H1 (cell line): ENCODE results near the gene PTPRG. TPM values are rescaled to one million over a fixed set of nuclear protein-coding genes. Genes with fewer than 3 reads are reported as not detected.

Experiments
- CTCF ChIA-PET: fragments of 300-600 bp; sonication (Branson Sonifier 250); formaldehyde crosslinking; loops from one replicate; lab custom pipeline; 2021; ENCODE audit not compliant: partially characterized antibody; lab: Charles Lee
- POLR2A ChIA-PET: fragments of 300-600 bp; sonication (Branson Sonifier 250); formaldehyde crosslinking; loops from one replicate; lab custom pipeline; 2021; ENCODE audit warnings: inconsistent platforms; ENCODE audit not compliant: partially characterized antibody; lab: Charles Lee
- DNase-seq, 2 experiments: peaks; one replicate each; pipeline versions ENCODE4 v3.0.0 to v3.0.0-alpha.2; 2010 to 2022; ENCODE audit warnings: low spot score in 2 of 2, low read depth in 1 of 2, mixed read lengths in 1 of 2
- FAIRE-seq: peaks from 2 replicates; lab custom pipeline; 2011; peaks lifted over from hg19 to GRCh38; lab: Jason Lieb, UNC
- H2AFZ ChIP-seq: 2 replicates; pipeline ENCODE4 v1.8.1; 2012; ENCODE audit warnings: low read length, inconsistent platforms
- H2AK5ac ChIP-seq: 2 replicates; pipeline ENCODE4 v1.6.1; 2013; ENCODE audit warnings: low read depth, low read length
- H2BK120ac ChIP-seq: replicated peaks from 2 replicates; pipeline ENCODE3; 2013; ENCODE audit warnings: low read depth, low read length, inconsistent platforms
- H2BK12ac ChIP-seq: 2 replicates; pipeline ENCODE4 v1.6.1; 2013; ENCODE audit warnings: low read depth, low read length
- H2BK15ac ChIP-seq: 2 replicates; pipeline ENCODE4 v1.6.1; 2013; ENCODE audit warnings: low read length
- H2BK20ac ChIP-seq: 2 replicates; pipeline ENCODE4 v1.6.1; 2013; ENCODE audit warnings: low read length
- H2BK5ac ChIP-seq: 2 replicates; pipeline ENCODE4 v1.6.1; 2013; ENCODE audit warnings: low read depth, low read length
- H3K14ac ChIP-seq: 2 replicates; pipeline ENCODE4 v1.6.1; 2013; ENCODE audit warnings: inconsistent platforms; ENCODE audit not compliant: insufficient read length
- H3K18ac ChIP-seq: 2 replicates; pipeline ENCODE4 v1.6.1; 2013; ENCODE audit warnings: low read length; ENCODE audit errors: extremely low read depth
- H3K23ac ChIP-seq: 2 replicates; pipeline ENCODE4 v1.6.1; 2013; ENCODE audit warnings: inconsistent platforms; ENCODE audit not compliant: insufficient read length
- H3K23me2 ChIP-seq: 2 replicates; pipeline ENCODE4 v1.6.1; 2013; ENCODE audit warnings: low read depth, low read length
- H3K27ac ChIP-seq: 2 replicates; pipeline ENCODE4 v1.6.1; 2011; ENCODE audit warnings: low read depth, low read length, inconsistent platforms
- H3K27me3 ChIP-seq, 4 experiments: replicated peaks in 1 of 4; 1 replicate in 1 of 4; 2 replicates in 3 of 4; pipeline versions ENCODE4 v1.6.1 to v1.8.1; 2011 to 2013; ENCODE audit warnings: low read length in 3 of 4, mild to moderate bottlenecking in 3 of 4, inconsistent platforms in 2 of 4, mixed read lengths in 2 of 4, moderate library complexity in 1 of 4; ENCODE audit not compliant: control insufficient read depth in 3 of 4, insufficient read depth in 3 of 4; ENCODE audit errors: extremely low read depth in 1 of 4
- H3K36me3 ChIP-seq, 4 experiments: 2 replicates each; pipeline versions ENCODE4 v1.6.1 to v1.8.1; 2011 to 2013; ENCODE audit warnings: mild to moderate bottlenecking in 4 of 4, low read length in 3 of 4, moderate library complexity in 2 of 4, control low read depth in 1 of 4, inconsistent platforms in 1 of 4; ENCODE audit not compliant: insufficient read depth in 4 of 4, control insufficient read depth in 2 of 4
- H3K4ac ChIP-seq: replicated peaks from 2 replicates; pipeline ENCODE3; 2013; ENCODE audit warnings: low read length, low read depth, mixed read lengths, inconsistent platforms; ENCODE audit not compliant: insufficient read length
- H3K4me1 ChIP-seq, 4 experiments: replicated peaks in 1 of 4; 1 replicate in 1 of 4; 2 replicates in 3 of 4; pipeline versions ENCODE4 v1.6.1 to v1.8.1; 2011 to 2013; ENCODE audit warnings: low read length in 3 of 4, inconsistent platforms in 2 of 4, mixed read lengths in 1 of 4; ENCODE audit not compliant: insufficient read depth in 4 of 4, control insufficient read depth in 3 of 4
- H3K4me2 ChIP-seq, 2 experiments: 2 replicates each; pipeline versions ENCODE4 v1.6.1 to v1.8.1; 2011 to 2013; ENCODE audit warnings: low read depth in 2 of 2, low read length in 2 of 2, control low read depth in 1 of 2, inconsistent platforms in 1 of 2, mild to moderate bottlenecking in 1 of 2; ENCODE audit not compliant: insufficient read depth in 1 of 2
- H3K4me3 ChIP-seq, 4 experiments: fragments of 200-600, 300-600 bp in 1 of 4; sonication (generic), shearing (Covaris generic), sonication (Bioruptor Twin) in 1 of 4; 2 replicates each; pipeline versions ENCODE4 v1.5.1 to v1.8.1; 2011 to 2016; ENCODE audit warnings: low read length in 4 of 4, low read depth in 3 of 4, control low read depth in 2 of 4, inconsistent platforms in 2 of 4, mild to moderate bottlenecking in 2 of 4, mixed read lengths in 1 of 4, moderate library complexity in 1 of 4; ENCODE audit not compliant: insufficient read depth in 2 of 4; ENCODE audit errors: extremely low read depth in 1 of 4
- H3K56ac ChIP-seq: replicated peaks from 2 replicates; pipeline ENCODE3; 2013; ENCODE audit warnings: low read depth, mild to moderate bottlenecking, mixed read lengths, low read length, inconsistent platforms; ENCODE audit not compliant: insufficient read length
- H3K79me1 ChIP-seq: 2 replicates; pipeline ENCODE4 v1.6.1; 2013; ENCODE audit warnings: low read depth, low read length, control low read depth
- H3K79me2 ChIP-seq, 2 experiments: 2 replicates each; pipeline versions ENCODE4 v1.6.1 to v1.8.1; 2012 to 2013; ENCODE audit warnings: low read length in 2 of 2, mild to moderate bottlenecking in 2 of 2, inconsistent platforms in 1 of 2; ENCODE audit not compliant: insufficient read depth in 2 of 2, control insufficient read depth in 1 of 2
- H3K9ac ChIP-seq, 4 experiments: replicated peaks in 1 of 4; 1 replicate in 1 of 4; 2 replicates in 3 of 4; pipeline versions ENCODE4 v1.6.1 to v1.8.1; 2011 to 2013; ENCODE audit warnings: low read depth in 3 of 4, low read length in 3 of 4, control low read depth in 2 of 4, mild to moderate bottlenecking in 2 of 4, moderate library complexity in 2 of 4, inconsistent platforms in 1 of 4; ENCODE audit errors: extremely low read depth in 1 of 4
- H3K9me3 ChIP-seq, 2 experiments: 2 replicates each; pipeline versions ENCODE4 v1.6.1 to v1.8.1; 2012 to 2013; ENCODE audit warnings: mild to moderate bottlenecking in 2 of 2, moderate library complexity in 2 of 2, control low read depth in 1 of 2, inconsistent platforms in 1 of 2, low read depth in 1 of 2, low read length in 1 of 2, mixed read lengths in 1 of 2; ENCODE audit not compliant: insufficient read depth in 2 of 2
- H4K20me1 ChIP-seq, 2 experiments: replicated peaks in 1 of 2; 2 replicates each; pipeline versions ENCODE3 to v1.8.1; 2011 to 2013; ENCODE audit warnings: inconsistent platforms in 2 of 2, low read length in 2 of 2, mild to moderate bottlenecking in 1 of 2; ENCODE audit not compliant: insufficient read depth in 2 of 2, control insufficient read depth in 1 of 2
- H4K5ac ChIP-seq: 2 replicates; pipeline ENCODE4 v1.6.1; 2013; ENCODE audit warnings: low read length, low read depth, mixed read lengths, inconsistent platforms; ENCODE audit not compliant: insufficient read length
- H4K8ac ChIP-seq: 2 replicates; pipeline ENCODE4 v1.8.0; 2013; ENCODE audit warnings: mild to moderate bottlenecking, moderate library complexity, low read length, inconsistent platforms; ENCODE audit not compliant: insufficient read depth; ENCODE audit errors: extremely low read depth
- H4K91ac ChIP-seq: replicated peaks from 2 replicates; pipeline ENCODE3; 2013; ENCODE audit warnings: low read length, mixed read lengths, inconsistent platforms; ENCODE audit not compliant: insufficient read length
- ASH2L ChIP-seq: fragments of 200-600, 300-600 bp; sonication (generic); IDR thresholded peaks from one replicate; pipeline ENCODE4 v1.7.1; 2017; ENCODE audit warnings: low read length
- ATF3 ChIP-seq: IDR thresholded peaks from 2 replicates; pipeline ENCODE4 v1.6.1; 2011; ENCODE audit warnings: low read depth, mild to moderate bottlenecking, low read length; ENCODE audit not compliant: insufficient read depth
- BCL11A ChIP-seq, 2 experiments: IDR thresholded peaks; one replicate each; pipeline ENCODE4 v1.6.1; 2011; ENCODE audit warnings: low read depth in 2 of 2, low read length in 2 of 2, mild to moderate bottlenecking in 2 of 2
- BRCA1 ChIP-seq: IDR thresholded peaks from 2 replicates; pipeline ENCODE4 v1.6.1; 2012; ENCODE audit warnings: low read depth, low read length, improper control_type of control experiment
- CBX5 ChIP-seq: fragments of 300-800, 300-1000 bp; sonication (generic); IDR thresholded peaks from 2 replicates; pipeline ENCODE4 v1.7.1; 2016; ENCODE audit warnings: antibody characterized with exemption, low read length, low read depth
- CBX8 ChIP-seq: fragments of 300-800, 300-1000 bp; sonication (generic); IDR thresholded peaks from 2 replicates; pipeline ENCODE4 v1.7.1; 2016; ENCODE audit warnings: low read depth, low read length, borderline replicate concordance
- CREB1 ChIP-seq: IDR thresholded peaks from 2 replicates; pipeline ENCODE4 v1.6.1; 2012; ENCODE audit warnings: inconsistent platforms
- GABPA ChIP-seq: IDR thresholded peaks from 2 replicates; pipeline ENCODE4 v1.6.1; 2011; ENCODE audit warnings: mild to moderate bottlenecking, low read length, moderate library complexity, borderline replicate concordance; ENCODE audit not compliant: insufficient read depth
- HDAC2 ChIP-seq, 2 experiments: fragments of 300-600 bp in 1 of 2; sonication (generic) in 1 of 2; IDR thresholded peaks; 2 replicates each; pipeline ENCODE4 v1.6.1; 2011 to 2012; ENCODE audit warnings: low read depth in 2 of 2, low read length in 2 of 2, mild to moderate bottlenecking in 2 of 2, moderate library complexity in 2 of 2, borderline replicate concordance in 1 of 2, inconsistent platforms in 1 of 2
- POU5F1 ChIP-seq: IDR thresholded peaks from 2 replicates; pipeline ENCODE4 v1.6.1; 2011; ENCODE audit warnings: low read depth, mild to moderate bottlenecking, low read length, moderate library complexity
- SP2 ChIP-seq: IDR thresholded peaks from 2 replicates; pipeline ENCODE4 v1.6.1; 2012; ENCODE audit warnings: mild to moderate bottlenecking, low read length, inconsistent platforms
- TEAD4 ChIP-seq: IDR thresholded peaks from 2 replicates; pipeline ENCODE4 v1.6.1; 2012; ENCODE audit warnings: low read depth, low read length, inconsistent platforms, mixed read lengths
- WGBS, 2 experiments: shearing (Covaris generic) in 1 of 2; methylation state at CpG; one replicate each; pipeline versions ENCODE4 v1.1.6 to v1.1.7; 2013 to 2015; ENCODE audit warnings: low lambda C conversion rate in 2 of 2, mixed read lengths in 2 of 2, inconsistent platforms in 1 of 2, low coverage in 1 of 2, missing lambda C conversion rate in 1 of 2; ENCODE audit not compliant: insufficient replicate concordance in 2 of 2, insufficient coverage in 1 of 2, insufficient read length in 1 of 2; ENCODE audit errors: extremely low coverage in 1 of 2, missing lambda C conversion rate in 1 of 2; 5-methylcytosine and 5-hydroxymethylcytosine counted together
- polyA plus RNA-seq, 7 experiments: library from polyadenylated mRNA; depleted of rRNA in 3 of 7; stranded (reverse) in 5 of 7; unstranded in 2 of 7; fragments of >200 nt in 5 of 7; fragments of 200-250 nt in 2 of 7; gene quantifications; 1 replicate in 5 of 7; 2 replicates in 1 of 7; 4 replicates in 1 of 7; pipeline versions ENCODE4 v1.2.1 to v1.2.3, GENCODE V29; 2011 to 2013; ENCODE audit warnings: missing spikeins in 2 of 7, mixed read lengths in 2 of 7
- total RNA-seq: library from RNA; stranded (reverse); fragmentation: NEBNext Ultra II Directional; extraction: Animal tissue kit (Norgen Biotek cat#: 25700); gene quantifications from 2 replicates; pipeline ENCODE4 v1.2.1, GENCODE V29; 2021

Gene PTPRG
- total and polyA plus RNA-seq, 2 of the 8 experiments (the other 6 are each of a cell fraction or from before 2014, with no cell fraction given): 23.3 to 96.2 TPM

- no peak overlapping the region for H4K5ac ChIP-seq
- no peak for TF ChIP-seq POU5F1
- no peak for TF ChIP-seq CREB1
- TF ChIP-seq HDAC2 (IDR thresholded peaks at IDR 0.05; ENCODE audit: borderline replicate concordance in 1 of 2, low read depth in 2 of 2, low read length in 2 of 2): no peak
- no peak for TF ChIP-seq TEAD4
- TF ChIP-seq GABPA: no peak
- TF ChIP-seq SP2: no peak
- TF ChIP-seq ATF3: no peak
- TF ChIP-seq ASH2L: no peak
- TF ChIP-seq BRCA1: no peak
- no peak for TF ChIP-seq CBX8
- no peak for TF ChIP-seq CBX5
- TF ChIP-seq BCL11A (IDR thresholded peaks at IDR 0.05; ENCODE audit: low read depth in 2 of 2, low read length in 2 of 2): no peak
These were observed 261.2 kb downstream of the PTPRG start for GRCh38 chr3:61822588-61822987.

More at GRCh38 chr3:61822588-61822987, 261.2 kb downstream of the PTPRG start:
- Histone ChIP-seq H2BK15ac (no peak overlapping the region), H4K91ac (no peak overlapping the region), H3K4me1 (no peaks in the 10 kb centered on the region), H2BK5ac (no peak overlapping the region), H3K79me1 (peaks cover 4% of the 10 kb centered on the region), H3K23ac (no peak overlapping the region), H3K36me3 (no peaks in the 10 kb centered on the region; a peak in 1 of 8 replicates), H3K56ac (no peak overlapping the region), H2BK120ac (no peak overlapping the region), H2AFZ (no peak overlapping the region), H3K23me2 (no peaks in the 10 kb centered on the region), H3K14ac (no peak overlapping the region), H3K18ac (no peak overlapping the region), H3K9me3 (peaks cover 0 to 4% of the 10 kb centered on the region in 2 experiments; a peak in 1 of 4 replicates), H3K4me3 (no peak overlapping the region), H3K4ac (no peak overlapping the region), H3K4me2 (no peak overlapping the region), H3K79me2 (peaks cover 2 to 82% of the 10 kb centered on the region in 2 experiments), H2AK5ac (no peak overlapping the region), H4K20me1 (peaks cover 3 to 6% of the 10 kb centered on the region in 2 experiments), H2BK20ac (no peak overlapping the region), H3K27me3 (no peaks in the 10 kb centered on the region), H2BK12ac (no peak overlapping the region), H4K8ac (no peak overlapping the region), H3K9ac (no peak overlapping the region), H3K27ac (no peak overlapping the region)
- FAIRE-seq: no peak
- CTCF ChIA-PET: interaction anchor here (2.0 kb wide), 1 partner anchor 10 kb away, joined by 5 read pairs; no protein-coding TSS in a partner anchor
- no peak for DNase-seq
- POLR2A ChIA-PET: no interaction called here
- WGBS, 2 experiments: 100% methylated on average over 2 of the region's 2 CpGs; no CpG with 5 or more reads in 1 of the 2 experiments
